ENCODE data around the gene CTNNA3.

Gene CTNNA3

GRCh38 chr10:67596641-67597040, 99.4 kb downstream of the CTNNA3 start:
- no peaks in the 10 kb centered on the region for H3F3A ChIP-seq (ENCODE audit: insufficient read depth)
- no peak overlapping the region for H3K9ac ChIP-seq (ENCODE audit: low read length)
- H4K20me1 ChIP-seq (ENCODE audit: low read depth, low read length), result no peaks in the 10 kb centered on the region
- no peaks in the 10 kb centered on the region for H3K9me2 ChIP-seq (replicated peaks; ENCODE audit: insufficient read depth, low read length)
- TF ChIP-seq EZH2phosphoT487 (conservative IDR thresholded peaks at IDR 0.05; ENCODE audit: low read length) (no peak), CTCF (IDR thresholded peaks at IDR 0.05; ENCODE audit: insufficient read depth, low read length, poor library complexity, severe bottlenecking) (no peak)
- H3K9me3 ChIP-seq (ENCODE audit: insufficient read depth, low read length), result no peaks in the 10 kb centered on the region; the same call in 1 of the 2 replicates
- H3K4me2 ChIP-seq (ENCODE audit: low read depth, low read length, poor library complexity, severe bottlenecking), result no peak overlapping the region
- no peaks in the 10 kb centered on the region for H3K27me3 ChIP-seq (ENCODE audit: low read length)
- H3K4me3 ChIP-seq (ENCODE audit: insufficient read depth, low read length, poor library complexity, severe bottlenecking), result no peak overlapping the region
- no peaks in the 10 kb centered on the region for H3K36me3 ChIP-seq (ENCODE audit: low read length)
- no peaks in the 10 kb centered on the region for H3K79me2 ChIP-seq (ENCODE audit: insufficient read depth, low read length)
- no peak overlapping the region for H3K27ac ChIP-seq (ENCODE audit: low read depth, low read length)
- no peak overlapping the region for H2AFZ ChIP-seq (ENCODE audit: low read depth, low read length, severe bottlenecking)

GRCh38 chr10:67587771-67588170, 108.2 kb downstream of the CTNNA3 start:
- Histone ChIP-seq H3K9me3 (ENCODE audit: insufficient read depth, low read length) (no peaks in the 10 kb centered on the region; the same call in 1 of the 2 replicates), H3K4me2 (ENCODE audit: low read depth, low read length, poor library complexity, severe bottlenecking) (no peak overlapping the region), H4K20me1 (ENCODE audit: low read depth, low read length) (no peaks in the 10 kb centered on the region), H3K27me3 (ENCODE audit: low read length) (no peaks in the 10 kb centered on the region), H3K4me3 (ENCODE audit: insufficient read depth, low read length, poor library complexity, severe bottlenecking) (no peak overlapping the region), H3K27ac (ENCODE audit: low read depth, low read length) (no peak overlapping the region), H3K36me3 (ENCODE audit: low read length) (no peaks in the 10 kb centered on the region), H3F3A (ENCODE audit: insufficient read depth) (no peaks in the 10 kb centered on the region), H3K9ac (ENCODE audit: low read length) (no peak overlapping the region), H2AFZ (ENCODE audit: low read depth, low read length, severe bottlenecking) (no peak overlapping the region), H3K79me2 (ENCODE audit: insufficient read depth, low read length) (no peaks in the 10 kb centered on the region), H3K9me2 (replicated peaks; ENCODE audit: insufficient read depth, low read length) (no peaks in the 10 kb centered on the region)
- no peak for TF ChIP-seq EZH2phosphoT487 (conservative IDR thresholded peaks at IDR 0.05; ENCODE audit: low read length)
- TF ChIP-seq CTCF (IDR thresholded peaks at IDR 0.05; ENCODE audit: insufficient read depth, low read length, poor library complexity, severe bottlenecking), result no peak

- H3K9me2 ChIP-seq (replicated peaks; ENCODE audit: insufficient read depth, low read length), result no peaks in the 10 kb centered on the region
- no peaks in the 10 kb centered on the region for H3K79me2 ChIP-seq (ENCODE audit: insufficient read depth, low read length)
- no peak for TF ChIP-seq CTCF (IDR thresholded peaks at IDR 0.05; ENCODE audit: insufficient read depth, low read length, poor library complexity, severe bottlenecking)
- TF ChIP-seq EZH2phosphoT487 (conservative IDR thresholded peaks at IDR 0.05; ENCODE audit: low read length), result no peak
- no peaks in the 10 kb centered on the region for H3K27me3 ChIP-seq (ENCODE audit: low read length)
- no peaks in the 10 kb centered on the region for H4K20me1 ChIP-seq (ENCODE audit: low read depth, low read length)
- no peaks in the 10 kb centered on the region for H3K36me3 ChIP-seq (ENCODE audit: low read length)
- no peak overlapping the region for H3K27ac ChIP-seq (ENCODE audit: low read depth, low read length)
- H3K4me3 ChIP-seq (ENCODE audit: insufficient read depth, low read length, poor library complexity, severe bottlenecking), result no peak overlapping the region
- H3K9ac ChIP-seq (ENCODE audit: low read length), result no peak overlapping the region
- no peaks in the 10 kb centered on the region for H3F3A ChIP-seq (ENCODE audit: insufficient read depth)
- no peak overlapping the region for H3K4me2 ChIP-seq (ENCODE audit: low read depth, low read length, poor library complexity, severe bottlenecking)
- no peak overlapping the region for H2AFZ ChIP-seq (ENCODE audit: low read depth, low read length, severe bottlenecking)
- no peaks in the 10 kb centered on the region for H3K9me3 ChIP-seq (ENCODE audit: insufficient read depth, low read length)
Measured at GRCh38 chr10:67575532-67575931, 120.5 kb downstream of the CTNNA3 start.
